Measurements from ENCODE around the gene ADGRG4. TPM values are rescaled to one million over a fixed set of nuclear protein-coding genes. Genes with fewer than 3 reads are reported as not detected.

ADGRG4 gene
- total RNA-seq, 2 donors from 2014 or later, result not detected

DNA sequence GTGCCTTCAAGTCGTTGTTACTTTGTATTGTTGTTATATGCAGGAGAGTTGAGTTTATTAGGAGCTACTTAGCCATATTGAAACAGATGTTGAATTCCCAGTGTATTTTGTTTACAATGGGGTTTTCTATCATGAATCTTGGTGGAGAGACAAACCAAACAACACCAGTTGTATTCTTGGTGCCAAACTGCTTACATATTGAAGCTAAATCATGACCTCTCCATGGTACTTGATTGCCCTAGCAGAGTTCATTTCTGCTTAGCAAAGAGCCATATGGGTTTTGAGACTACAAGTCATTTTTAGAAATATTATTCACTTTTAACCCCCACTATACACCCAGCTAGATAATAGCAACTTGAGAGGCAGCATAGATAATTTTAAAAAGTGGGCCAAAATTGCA lies 85.4 kb downstream of the ADGRG4 start:
- Histone ChIP-seq H3K4me3 (no peak overlapping the region), H3K27me3 (no peaks in the 10 kb centered on the region), H3K4me1 (no peaks in the 10 kb centered on the region), H3K36me3 (replicated peaks in 1 of 2; ENCODE audit: insufficient read depth in 1 of 2, low read depth in 2 of 2) (no peaks in the 10 kb centered on the region), H3K27ac (no peak overlapping the region), H3K9me3 (no peaks in the 10 kb centered on the region)
- ATAC-seq, result no peak
- whole genome bisulfite sequencing, 2 donors, result 18 to 20% methylated on average over 1 of the region's 1 CpG
- intact Hi-C loops (cut with DNase I), result no loop called here
- no peak for TF ChIP-seq CTCF (IDR thresholded peaks at IDR 0.05)
- TF ChIP-seq POLR2A (IDR thresholded peaks at IDR 0.05), result no peak
- no peak for DNase-seq

DNA sequence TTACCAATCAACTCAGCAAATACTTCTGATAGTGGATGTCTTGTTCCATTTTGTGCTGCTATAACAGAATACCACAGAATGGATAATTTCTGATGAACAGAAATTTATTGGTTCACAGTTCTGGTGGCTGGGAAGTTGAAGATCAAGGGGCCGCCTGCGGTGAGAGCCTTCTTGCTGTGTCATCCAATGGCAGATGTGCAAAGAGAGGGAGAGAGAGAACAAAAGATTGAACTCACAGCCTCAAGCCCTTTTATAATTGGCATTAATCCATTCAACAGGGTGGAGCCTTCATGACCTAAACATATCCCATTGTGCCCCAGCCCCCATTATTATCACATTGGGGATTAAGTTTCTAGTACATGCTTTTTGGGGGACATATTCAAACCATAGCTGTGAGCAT lies 86.1 kb downstream of the ADGRG4 start:
- no peaks in the 10 kb centered on the region for H3K27me3 ChIP-seq
- no peak for ATAC-seq
- H3K4me3 ChIP-seq, result no peak overlapping the region
- WGBS, 2 donors, result 94 to 95% methylated on average over 2 of the region's 2 CpGs
- H3K4me1 ChIP-seq, result no peaks in the 10 kb centered on the region
- DNase-seq, result no peak
- H3K27ac ChIP-seq, result no peak overlapping the region
- intact Hi-C loops (cut with DNase I), result no loop called here
- no peak for TF ChIP-seq CTCF (IDR thresholded peaks at IDR 0.05)
- TF ChIP-seq POLR2A (IDR thresholded peaks at IDR 0.05), result no peak
- no peaks in the 10 kb centered on the region for H3K36me3 ChIP-seq (replicated peaks in 1 of 2; ENCODE audit: insufficient read depth in 1 of 2, low read depth in 2 of 2)
- no peaks in the 10 kb centered on the region for H3K9me3 ChIP-seq

GRCh38 chrX:136387951-136388502 lies 87.3 kb downstream of the ADGRG4 start:
- no peak for ATAC-seq
- 77 to 78% methylated on average over 3 of the region's 3 CpGs for WGBS, 2 donors
- H3K9me3 ChIP-seq, result no peaks in the 10 kb centered on the region

DNA sequence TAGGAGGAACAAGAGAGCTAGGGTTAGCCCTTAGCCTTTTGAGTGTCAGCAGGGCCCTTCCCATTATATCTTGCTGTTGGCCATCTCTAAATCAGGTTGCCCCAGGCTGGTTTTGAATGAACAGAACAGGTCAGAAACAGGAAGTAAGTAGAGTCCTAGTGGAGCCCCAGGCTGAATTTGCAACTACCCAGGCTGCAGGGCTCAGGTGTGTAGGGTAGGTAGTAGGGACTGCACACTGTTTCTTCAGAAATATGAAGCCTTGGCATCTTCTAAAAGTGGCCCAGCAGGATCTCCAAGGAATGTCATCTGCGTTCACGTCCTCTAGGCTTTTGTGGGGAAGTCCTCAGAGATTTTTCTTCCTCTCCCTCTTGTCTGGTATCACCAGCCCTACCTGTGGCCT lies 90.2 kb downstream of the ADGRG4 start:
- no peak for TF ChIP-seq CTCF (IDR thresholded peaks at IDR 0.05)
- Histone ChIP-seq H3K36me3 (replicated peaks in 1 of 2; ENCODE audit: insufficient read depth in 1 of 2, low read depth in 2 of 2) (no peaks in the 10 kb centered on the region), H3K4me1 (no peaks in the 10 kb centered on the region), H3K4me3 (no peak overlapping the region), H3K27me3 (no peaks in the 10 kb centered on the region), H3K9me3 (no peaks in the 10 kb centered on the region), H3K27ac (no peak overlapping the region)
- DNase-seq, result no peak
- intact Hi-C loops (cut with DNase I), result no loop called here
- no peak for ATAC-seq
- 89 to 100% methylated on average over 2 of the region's 2 CpGs for WGBS, 2 donors

More at GRCh38 chrX:136387951-136388502, 87.3 kb downstream of the ADGRG4 start:
- TF ChIP-seq POLR2A (IDR thresholded peaks at IDR 0.05) (no peak), CTCF (IDR thresholded peaks at IDR 0.05) (no peak)
- DNase-seq, result no peak
- H3K4me3 ChIP-seq, result no peak overlapping the region
- H3K36me3 ChIP-seq (replicated peaks in 1 of 2; ENCODE audit: insufficient read depth in 1 of 2, low read depth in 2 of 2), result no peaks in the 10 kb centered on the region
- H3K27me3 ChIP-seq, result no peaks in the 10 kb centered on the region
- no peaks in the 10 kb centered on the region for H3K4me1 ChIP-seq
- intact Hi-C loops (cut with DNase I), result no loop called here
- H3K27ac ChIP-seq, result no peak overlapping the region

DNA sequence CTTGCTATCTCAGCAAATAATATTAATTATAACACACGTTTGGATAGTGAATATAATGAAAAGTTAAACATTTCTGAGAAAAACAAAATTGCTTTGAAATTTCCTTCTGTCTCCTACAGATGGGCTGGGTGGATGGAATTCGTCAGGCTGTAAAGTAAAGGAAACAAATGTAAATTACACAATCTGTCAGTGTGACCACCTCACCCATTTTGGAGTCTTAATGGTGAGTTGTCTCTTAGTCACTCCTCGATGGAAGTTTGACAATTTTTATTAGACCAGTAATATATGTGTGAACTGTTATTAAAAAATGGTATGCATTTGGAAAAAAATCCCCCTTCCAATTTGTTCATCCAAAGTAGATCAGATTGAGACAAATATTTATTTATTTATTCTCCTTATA lies 94.5 kb downstream of the ADGRG4 start:
- no peak for TF ChIP-seq POLR2A (IDR thresholded peaks at IDR 0.05)
- no peak for TF ChIP-seq CTCF (IDR thresholded peaks at IDR 0.05)
- no peak for ATAC-seq
- intact Hi-C loops (cut with DNase I), result no loop called here
- H3K36me3 ChIP-seq (replicated peaks in 1 of 2; ENCODE audit: insufficient read depth in 1 of 2, low read depth in 2 of 2), result no peaks in the 10 kb centered on the region
- no peaks in the 10 kb centered on the region for H3K27me3 ChIP-seq
- H3K27ac ChIP-seq, result no peak overlapping the region
- DNase-seq, result no peak
- 56 to 61% methylated on average over 3 of the region's 3 CpGs for WGBS, 2 donors
- no peak overlapping the region for H3K4me3 ChIP-seq
- no peaks in the 10 kb centered on the region for H3K9me3 ChIP-seq
- H3K4me1 ChIP-seq, result no peaks in the 10 kb centered on the region
